HUES6 (cell line): ENCODE data around the gene FIP1L1.

ENCODE experiments used
- H3K27ac ChIP-seq: 2 replicates; pipeline ENCODE4 v1.7.0; 2013; ENCODE audit warnings: low read depth, mild to moderate bottlenecking, low read length, inconsistent platforms
- H3K27me3 ChIP-seq: 2 replicates; pipeline ENCODE4 v1.6.1; 2013; ENCODE audit warnings: low read length; ENCODE audit not compliant: control insufficient read depth, insufficient read depth
- H3K36me3 ChIP-seq: 2 replicates; pipeline ENCODE4 v1.6.1; 2013; ENCODE audit warnings: low read length; ENCODE audit not compliant: control insufficient read depth, insufficient read depth
- H3K4me1 ChIP-seq: 2 replicates; pipeline ENCODE4 v1.6.1; 2013; ENCODE audit warnings: low read length; ENCODE audit not compliant: control insufficient read depth, insufficient read depth
- H3K4me3 ChIP-seq: 2 replicates; pipeline ENCODE4 v1.5.1; 2013; ENCODE audit warnings: low read depth, low read length
- H3K9ac ChIP-seq: one replicate; pipeline ENCODE4 v1.6.1; 2013; ENCODE audit warnings: mild to moderate bottlenecking, low read length
- H3K9me3 ChIP-seq: 2 replicates; pipeline ENCODE4 v1.6.1; 2013; ENCODE audit warnings: low read depth, low read length; ENCODE audit not compliant: control insufficient read depth, insufficient read depth

Gene FIP1L1

DNA sequence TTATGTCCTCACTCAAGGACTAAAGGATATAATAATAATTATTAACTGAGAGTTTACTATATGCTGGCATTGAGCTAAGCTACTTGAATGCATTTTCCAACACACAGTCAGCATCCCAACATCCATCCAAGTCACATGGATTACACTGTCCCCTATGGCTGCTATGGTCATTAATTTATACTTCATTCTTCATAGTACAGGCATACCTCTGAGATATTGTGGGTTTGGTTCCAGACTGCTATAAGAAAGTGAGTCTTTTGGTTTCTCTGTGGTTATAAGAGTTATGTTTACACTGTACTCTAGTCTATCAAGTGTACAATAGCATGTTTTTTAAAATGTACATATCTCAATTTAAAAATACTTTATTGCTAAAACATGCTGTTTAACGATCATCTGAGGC lies 124.7 kb downstream of the FIP1L1 start:
- peaks cover 7% of the 10 kb centered on the region; the same call in 1 of the 2 replicates for H3K4me1 ChIP-seq
- no peaks in the 10 kb centered on the region for H3K9me3 ChIP-seq
- no peak overlapping the region for H3K4me3 ChIP-seq
- no peak overlapping the region for H3K27ac ChIP-seq
- no peaks in the 10 kb centered on the region for H3K27me3 ChIP-seq
- H3K9ac ChIP-seq, result no peak overlapping the region
- H3K36me3 ChIP-seq, result no peaks in the 10 kb centered on the region

GRCh38 chr4:53505947-53506346 lies 128.5 kb downstream of the FIP1L1 start:
- Histone ChIP-seq H3K27me3 (no peaks in the 10 kb centered on the region), H3K9ac (no peak overlapping the region), H3K36me3 (no peaks in the 10 kb centered on the region), H3K27ac (no peak overlapping the region), H3K4me1 (no peaks in the 10 kb centered on the region), H3K4me3 (no peak overlapping the region), H3K9me3 (no peaks in the 10 kb centered on the region)

- no peak overlapping the region for H3K9ac ChIP-seq
- no peaks in the 10 kb centered on the region for H3K36me3 ChIP-seq
- H3K4me3 ChIP-seq, result no peak overlapping the region
- no peaks in the 10 kb centered on the region for H3K27me3 ChIP-seq
- H3K4me1 ChIP-seq, result no peaks in the 10 kb centered on the region
- H3K27ac ChIP-seq, result no peak overlapping the region
- H3K9me3 ChIP-seq, result no peaks in the 10 kb centered on the region
Measured at GRCh38 chr4:53507058-53507457, 129.6 kb downstream of the FIP1L1 start.

DNA sequence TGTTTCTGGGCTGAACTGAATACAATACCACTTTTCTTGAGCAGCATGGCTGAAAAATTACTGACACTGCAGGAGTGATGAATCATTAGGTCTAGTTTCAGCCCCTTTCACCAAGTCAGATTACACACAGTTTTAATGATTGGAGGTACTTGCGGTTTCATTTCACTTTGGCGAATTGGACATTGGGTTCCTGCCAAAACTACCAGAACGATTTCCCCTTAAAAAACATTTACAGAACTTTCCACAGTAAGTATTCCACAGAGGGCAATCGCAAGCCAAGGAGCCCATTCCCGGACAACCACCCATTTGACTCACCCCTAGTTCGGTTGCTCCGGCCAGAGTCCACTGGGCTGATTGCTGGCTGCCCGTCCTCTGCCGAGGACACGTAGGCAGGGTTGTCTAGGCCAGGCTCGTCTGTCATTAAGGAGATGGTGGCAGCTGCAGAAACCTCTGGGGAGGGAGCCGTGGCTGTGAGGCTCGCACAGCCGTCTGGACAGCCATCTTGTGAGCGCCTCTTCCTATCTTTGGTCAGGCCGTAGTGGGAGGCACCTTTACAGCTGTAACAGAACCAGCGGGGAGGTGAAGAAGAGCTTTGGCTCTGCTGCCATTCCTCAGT lies 130.3 kb downstream of the FIP1L1 start:
- no peak overlapping the region for H3K4me3 ChIP-seq
- no peak overlapping the region for H3K27ac ChIP-seq
- H3K9me3 ChIP-seq, result no peaks in the 10 kb centered on the region
- H3K9ac ChIP-seq, result no peak overlapping the region
- no peaks in the 10 kb centered on the region for H3K27me3 ChIP-seq
- no peaks in the 10 kb centered on the region for H3K36me3 ChIP-seq
- no peaks in the 10 kb centered on the region for H3K4me1 ChIP-seq

GRCh38 chr4:53508446-53508845 lies 131.0 kb downstream of the FIP1L1 start:
- Histone ChIP-seq H3K9ac (no peak overlapping the region), H3K9me3 (no peaks in the 10 kb centered on the region), H3K27me3 (no peaks in the 10 kb centered on the region), H3K4me1 (no peaks in the 10 kb centered on the region), H3K36me3 (no peaks in the 10 kb centered on the region), H3K27ac (no peak overlapping the region), H3K4me3 (no peak overlapping the region)

GRCh38 chr4:53510321-53510720 lies 132.9 kb downstream of the FIP1L1 start:
- H3K27ac ChIP-seq, result no peak overlapping the region
- H3K4me3 ChIP-seq, result no peak overlapping the region
- no peak overlapping the region for H3K9ac ChIP-seq
- no peaks in the 10 kb centered on the region for H3K27me3 ChIP-seq
- no peaks in the 10 kb centered on the region for H3K4me1 ChIP-seq
- H3K36me3 ChIP-seq, result no peaks in the 10 kb centered on the region
- H3K9me3 ChIP-seq, result no peaks in the 10 kb centered on the region
